ENCODE results near the gene APP. TPM values are rescaled to one million over a fixed set of nuclear protein-coding genes. Genes with fewer than 3 reads are reported as not detected.

The APP gene
- total RNA-seq, 1 experiment from 2014 or later = 560 TPM

DNA sequence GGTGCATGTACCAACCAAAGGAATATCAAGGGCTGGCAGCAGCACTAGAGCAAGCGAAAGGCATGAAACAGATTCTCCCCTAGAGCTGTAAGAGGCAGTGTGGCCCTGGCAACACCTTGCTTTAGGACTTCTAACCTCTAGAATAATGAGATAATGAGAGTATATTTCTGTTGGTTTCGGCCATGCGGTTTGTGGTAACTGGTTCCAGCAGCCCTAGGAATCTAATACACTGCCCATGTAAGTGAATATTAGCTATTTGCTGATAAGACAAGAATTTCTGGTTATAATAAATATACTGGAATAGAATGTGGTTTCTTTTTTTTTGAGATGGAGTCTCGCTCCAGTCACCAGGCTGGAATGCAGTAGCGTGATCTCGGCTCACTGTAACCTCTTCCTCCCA lies 236.4 kb downstream of the APP start (continued):
- TF ChIP-seq, protein P1, sequence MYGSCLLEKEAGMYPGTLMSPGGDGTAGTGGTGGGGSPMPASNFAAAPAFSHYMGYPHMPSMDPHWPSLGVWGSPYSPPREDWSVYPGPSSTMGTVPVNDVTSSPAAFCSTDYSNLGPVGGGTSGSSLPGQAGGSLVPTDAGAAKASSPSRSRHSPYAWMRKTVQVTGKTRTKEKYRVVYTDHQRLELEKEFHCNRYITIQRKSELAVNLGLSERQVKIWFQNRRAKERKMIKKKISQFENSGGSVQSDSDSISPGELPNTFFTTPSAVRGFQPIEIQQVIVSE (CRISPR knock-in tag; IDR thresholded peaks at IDR 0.05; ENCODE audit: borderline replicate concordance) = no peak
- TF ChIP-seq MYBL2 (CRISPR knock-in tag; IDR thresholded peaks at IDR 0.05) (no peak), NFATC4 (CRISPR knock-in tag; IDR thresholded peaks at IDR 0.05) (no peak)
- TF ChIP-seq, protein P2, sequence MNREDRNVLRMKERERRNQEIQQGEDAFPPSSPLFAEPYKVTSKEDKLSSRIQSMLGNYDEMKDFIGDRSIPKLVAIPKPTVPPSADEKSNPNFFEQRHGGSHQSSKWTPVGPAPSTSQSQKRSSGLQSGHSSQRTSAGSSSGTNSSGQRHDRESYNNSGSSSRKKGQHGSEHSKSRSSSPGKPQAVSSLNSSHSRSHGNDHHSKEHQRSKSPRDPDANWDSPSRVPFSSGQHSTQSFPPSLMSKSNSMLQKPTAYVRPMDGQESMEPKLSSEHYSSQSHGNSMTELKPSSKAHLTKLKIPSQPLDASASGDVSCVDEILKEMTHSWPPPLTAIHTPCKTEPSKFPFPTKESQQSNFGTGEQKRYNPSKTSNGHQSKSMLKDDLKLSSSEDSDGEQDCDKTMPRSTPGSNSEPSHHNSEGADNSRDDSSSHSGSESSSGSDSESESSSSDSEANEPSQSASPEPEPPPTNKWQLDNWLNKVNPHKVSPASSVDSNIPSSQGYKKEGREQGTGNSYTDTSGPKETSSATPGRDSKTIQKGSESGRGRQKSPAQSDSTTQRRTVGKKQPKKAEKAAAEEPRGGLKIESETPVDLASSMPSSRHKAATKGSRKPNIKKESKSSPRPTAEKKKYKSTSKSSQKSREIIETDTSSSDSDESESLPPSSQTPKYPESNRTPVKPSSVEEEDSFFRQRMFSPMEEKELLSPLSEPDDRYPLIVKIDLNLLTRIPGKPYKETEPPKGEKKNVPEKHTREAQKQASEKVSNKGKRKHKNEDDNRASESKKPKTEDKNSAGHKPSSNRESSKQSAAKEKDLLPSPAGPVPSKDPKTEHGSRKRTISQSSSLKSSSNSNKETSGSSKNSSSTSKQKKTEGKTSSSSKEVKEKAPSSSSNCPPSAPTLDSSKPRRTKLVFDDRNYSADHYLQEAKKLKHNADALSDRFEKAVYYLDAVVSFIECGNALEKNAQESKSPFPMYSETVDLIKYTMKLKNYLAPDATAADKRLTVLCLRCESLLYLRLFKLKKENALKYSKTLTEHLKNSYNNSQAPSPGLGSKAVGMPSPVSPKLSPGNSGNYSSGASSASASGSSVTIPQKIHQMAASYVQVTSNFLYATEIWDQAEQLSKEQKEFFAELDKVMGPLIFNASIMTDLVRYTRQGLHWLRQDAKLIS (CRISPR knock-in tag; IDR thresholded peaks at IDR 0.05; ENCODE audit: borderline replicate concordance) = no peak

DNA sequence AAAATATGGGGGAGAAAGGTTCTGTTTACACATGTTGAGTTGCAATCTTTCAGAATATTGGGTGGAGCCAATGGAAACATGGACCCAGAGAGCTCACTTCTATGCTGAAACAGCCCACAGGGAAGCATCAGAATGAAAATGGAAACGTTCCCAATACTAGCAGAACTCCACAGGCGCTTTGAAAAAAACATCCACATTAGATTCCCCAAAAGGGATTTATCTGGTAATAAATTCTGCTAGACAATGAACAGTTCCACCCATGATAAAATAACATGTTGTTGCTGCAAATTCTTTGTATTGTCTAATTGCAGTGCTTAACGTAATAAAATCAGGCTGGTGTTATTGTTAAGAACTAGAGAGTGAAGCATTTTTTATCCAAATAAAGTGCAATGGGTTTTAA lies 238.8 kb downstream of the APP start:
- peak overlapping the region; percentile 22; the same call in 1 of the 2 replicates for H3K27ac Mint-ChIP-seq
- H3K4me1 Mint-ChIP-seq = peaks cover 38% of the 10 kb centered on the region
- H3K36me3 Mint-ChIP-seq = peaks cover 28% of the 10 kb centered on the region
- no peaks in the 10 kb centered on the region for H3K27me3 Mint-ChIP-seq (ENCODE audit: low read depth)
- no peak overlapping the region for H3K4me3 Mint-ChIP-seq
- POLR2A ChIA-PET = interaction anchor here (0.5 kb wide), 1 partner anchor 147 kb away, joined by 3 read pairs; no protein-coding TSS in a partner anchor
- ATAC-seq = no peak
- DNase-seq (ENCODE audit: low spot score) = no peak
- CTCF ChIA-PET = no interaction called here
- H3K9me3 Mint-ChIP-seq = no peaks in the 10 kb centered on the region
- TF ChIP-seq, protein P3, sequence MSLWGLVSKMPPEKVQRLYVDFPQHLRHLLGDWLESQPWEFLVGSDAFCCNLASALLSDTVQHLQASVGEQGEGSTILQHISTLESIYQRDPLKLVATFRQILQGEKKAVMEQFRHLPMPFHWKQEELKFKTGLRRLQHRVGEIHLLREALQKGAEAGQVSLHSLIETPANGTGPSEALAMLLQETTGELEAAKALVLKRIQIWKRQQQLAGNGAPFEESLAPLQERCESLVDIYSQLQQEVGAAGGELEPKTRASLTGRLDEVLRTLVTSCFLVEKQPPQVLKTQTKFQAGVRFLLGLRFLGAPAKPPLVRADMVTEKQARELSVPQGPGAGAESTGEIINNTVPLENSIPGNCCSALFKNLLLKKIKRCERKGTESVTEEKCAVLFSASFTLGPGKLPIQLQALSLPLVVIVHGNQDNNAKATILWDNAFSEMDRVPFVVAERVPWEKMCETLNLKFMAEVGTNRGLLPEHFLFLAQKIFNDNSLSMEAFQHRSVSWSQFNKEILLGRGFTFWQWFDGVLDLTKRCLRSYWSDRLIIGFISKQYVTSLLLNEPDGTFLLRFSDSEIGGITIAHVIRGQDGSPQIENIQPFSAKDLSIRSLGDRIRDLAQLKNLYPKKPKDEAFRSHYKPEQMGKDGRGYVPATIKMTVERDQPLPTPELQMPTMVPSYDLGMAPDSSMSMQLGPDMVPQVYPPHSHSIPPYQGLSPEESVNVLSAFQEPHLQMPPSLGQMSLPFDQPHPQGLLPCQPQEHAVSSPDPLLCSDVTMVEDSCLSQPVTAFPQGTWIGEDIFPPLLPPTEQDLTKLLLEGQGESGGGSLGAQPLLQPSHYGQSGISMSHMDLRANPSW (CRISPR knock-in tag; conservative IDR thresholded peaks at IDR 0.05; ENCODE audit: low read depth) = no peak
- no peak for TF ChIP-seq EMX1 (CRISPR knock-in tag; IDR thresholded peaks at IDR 0.05)
- TF ChIP-seq, protein P4, sequence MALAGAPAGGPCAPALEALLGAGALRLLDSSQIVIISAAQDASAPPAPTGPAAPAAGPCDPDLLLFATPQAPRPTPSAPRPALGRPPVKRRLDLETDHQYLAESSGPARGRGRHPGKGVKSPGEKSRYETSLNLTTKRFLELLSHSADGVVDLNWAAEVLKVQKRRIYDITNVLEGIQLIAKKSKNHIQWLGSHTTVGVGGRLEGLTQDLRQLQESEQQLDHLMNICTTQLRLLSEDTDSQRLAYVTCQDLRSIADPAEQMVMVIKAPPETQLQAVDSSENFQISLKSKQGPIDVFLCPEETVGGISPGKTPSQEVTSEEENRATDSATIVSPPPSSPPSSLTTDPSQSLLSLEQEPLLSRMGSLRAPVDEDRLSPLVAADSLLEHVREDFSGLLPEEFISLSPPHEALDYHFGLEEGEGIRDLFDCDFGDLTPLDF (CRISPR knock-in tag; IDR thresholded peaks at IDR 0.05) = no peak
- TF ChIP-seq, protein P5, sequence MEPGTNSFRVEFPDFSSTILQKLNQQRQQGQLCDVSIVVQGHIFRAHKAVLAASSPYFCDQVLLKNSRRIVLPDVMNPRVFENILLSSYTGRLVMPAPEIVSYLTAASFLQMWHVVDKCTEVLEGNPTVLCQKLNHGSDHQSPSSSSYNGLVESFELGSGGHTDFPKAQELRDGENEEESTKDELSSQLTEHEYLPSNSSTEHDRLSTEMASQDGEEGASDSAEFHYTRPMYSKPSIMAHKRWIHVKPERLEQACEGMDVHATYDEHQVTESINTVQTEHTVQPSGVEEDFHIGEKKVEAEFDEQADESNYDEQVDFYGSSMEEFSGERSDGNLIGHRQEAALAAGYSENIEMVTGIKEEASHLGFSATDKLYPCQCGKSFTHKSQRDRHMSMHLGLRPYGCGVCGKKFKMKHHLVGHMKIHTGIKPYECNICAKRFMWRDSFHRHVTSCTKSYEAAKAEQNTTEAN (CRISPR knock-in tag; IDR thresholded peaks at IDR 0.05) = no peak
- TF ChIP-seq, protein P6, sequence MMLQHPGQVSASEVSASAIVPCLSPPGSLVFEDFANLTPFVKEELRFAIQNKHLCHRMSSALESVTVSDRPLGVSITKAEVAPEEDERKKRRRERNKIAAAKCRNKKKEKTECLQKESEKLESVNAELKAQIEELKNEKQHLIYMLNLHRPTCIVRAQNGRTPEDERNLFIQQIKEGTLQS (CRISPR knock-in tag; conservative IDR thresholded peaks at IDR 0.05) = no peak
- TF ChIP-seq, protein P7, sequence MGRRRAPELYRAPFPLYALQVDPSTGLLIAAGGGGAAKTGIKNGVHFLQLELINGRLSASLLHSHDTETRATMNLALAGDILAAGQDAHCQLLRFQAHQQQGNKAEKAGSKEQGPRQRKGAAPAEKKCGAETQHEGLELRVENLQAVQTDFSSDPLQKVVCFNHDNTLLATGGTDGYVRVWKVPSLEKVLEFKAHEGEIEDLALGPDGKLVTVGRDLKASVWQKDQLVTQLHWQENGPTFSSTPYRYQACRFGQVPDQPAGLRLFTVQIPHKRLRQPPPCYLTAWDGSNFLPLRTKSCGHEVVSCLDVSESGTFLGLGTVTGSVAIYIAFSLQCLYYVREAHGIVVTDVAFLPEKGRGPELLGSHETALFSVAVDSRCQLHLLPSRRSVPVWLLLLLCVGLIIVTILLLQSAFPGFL (CRISPR knock-in tag; IDR thresholded peaks at IDR 0.05; ENCODE audit: borderline replicate concordance) = no peak
- no peak for TF ChIP-seq NR2C2 (CRISPR knock-in tag; IDR thresholded peaks at IDR 0.05)
- no peak for TF ChIP-seq JAZF1 (CRISPR knock-in tag; IDR thresholded peaks at IDR 0.05)
- TF ChIP-seq, protein P8, sequence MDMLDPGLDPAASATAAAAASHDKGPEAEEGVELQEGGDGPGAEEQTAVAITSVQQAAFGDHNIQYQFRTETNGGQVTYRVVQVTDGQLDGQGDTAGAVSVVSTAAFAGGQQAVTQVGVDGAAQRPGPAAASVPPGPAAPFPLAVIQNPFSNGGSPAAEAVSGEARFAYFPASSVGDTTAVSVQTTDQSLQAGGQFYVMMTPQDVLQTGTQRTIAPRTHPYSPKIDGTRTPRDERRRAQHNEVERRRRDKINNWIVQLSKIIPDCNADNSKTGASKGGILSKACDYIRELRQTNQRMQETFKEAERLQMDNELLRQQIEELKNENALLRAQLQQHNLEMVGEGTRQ (CRISPR knock-in tag; IDR thresholded peaks at IDR 0.05) = no peak
- TF ChIP-seq, protein P2 (CRISPR knock-in tag; IDR thresholded peaks at IDR 0.05; ENCODE audit: borderline replicate concordance) = no peak
- TF ChIP-seq CREB1 (CRISPR knock-in tag; IDR thresholded peaks at IDR 0.05) = no peak
- TF ChIP-seq SP1 (CRISPR knock-in tag; conservative IDR thresholded peaks at IDR 0.05) = no peak
- TF ChIP-seq, protein P9, sequence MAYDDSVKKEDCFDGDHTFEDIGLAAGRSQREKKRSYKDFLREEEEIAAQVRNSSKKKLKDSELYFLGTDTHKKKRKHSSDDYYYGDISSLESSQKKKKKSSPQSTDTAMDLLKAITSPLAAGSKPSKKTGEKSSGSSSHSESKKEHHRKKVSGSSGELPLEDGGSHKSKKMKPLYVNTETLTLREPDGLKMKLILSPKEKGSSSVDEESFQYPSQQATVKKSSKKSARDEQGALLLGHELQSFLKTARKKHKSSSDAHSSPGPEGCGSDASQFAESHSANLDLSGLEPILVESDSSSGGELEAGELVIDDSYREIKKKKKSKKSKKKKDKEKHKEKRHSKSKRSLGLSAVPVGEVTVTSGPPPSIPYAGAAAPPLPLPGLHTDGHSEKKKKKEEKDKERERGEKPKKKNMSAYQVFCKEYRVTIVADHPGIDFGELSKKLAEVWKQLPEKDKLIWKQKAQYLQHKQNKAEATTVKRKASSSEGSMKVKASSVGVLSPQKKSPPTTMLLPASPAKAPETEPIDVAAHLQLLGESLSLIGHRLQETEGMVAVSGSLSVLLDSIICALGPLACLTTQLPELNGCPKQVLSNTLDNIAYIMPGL (CRISPR knock-in tag; IDR thresholded peaks at IDR 0.05) = no peak
